Nephron progenitor cell (in vitro differentiated cells): ENCODE results near the gene ETV1.

Experiments used
- DNase-seq: peaks from one replicate; pipeline ENCODE4 v3.0.0; 2021
- H3K27ac Mint-ChIP-seq: 2 replicates; pipeline ENCODE4 v1.8.0; 2021; ENCODE audit warnings: mild to moderate bottlenecking, moderate library complexity, mixed read lengths
- H3K27me3 Mint-ChIP-seq: 2 replicates; pipeline ENCODE4 v1.8.0; 2021; ENCODE audit warnings: mild to moderate bottlenecking, low read depth, mixed read lengths; ENCODE audit not compliant: poor library complexity
- H3K36me3 Mint-ChIP-seq: 2 replicates; pipeline ENCODE4 v1.8.0; 2021; ENCODE audit warnings: low read depth, mixed read lengths
- H3K4me1 Mint-ChIP-seq: 2 replicates; pipeline ENCODE4 v1.8.0; 2021; ENCODE audit warnings: mixed read lengths
- H3K4me3 Mint-ChIP-seq: 2 replicates; pipeline ENCODE4 v1.8.0; 2021; ENCODE audit warnings: mild to moderate bottlenecking, moderate library complexity, mixed read lengths
- H3K9me3 Mint-ChIP-seq: 2 replicates; pipeline ENCODE4 v1.8.0; 2021; ENCODE audit warnings: mild to moderate bottlenecking, moderate library complexity, mixed read lengths
- TF ChIP-seq, protein P1 (sequence below): fragments of 200-600 bp; sonication (generic); IDR thresholded peaks from 2 replicates; pipeline ENCODE4 v1.5.0; 2021; ENCODE audit warnings: antibody characterized with exemption

ETV1 gene

DNA sequence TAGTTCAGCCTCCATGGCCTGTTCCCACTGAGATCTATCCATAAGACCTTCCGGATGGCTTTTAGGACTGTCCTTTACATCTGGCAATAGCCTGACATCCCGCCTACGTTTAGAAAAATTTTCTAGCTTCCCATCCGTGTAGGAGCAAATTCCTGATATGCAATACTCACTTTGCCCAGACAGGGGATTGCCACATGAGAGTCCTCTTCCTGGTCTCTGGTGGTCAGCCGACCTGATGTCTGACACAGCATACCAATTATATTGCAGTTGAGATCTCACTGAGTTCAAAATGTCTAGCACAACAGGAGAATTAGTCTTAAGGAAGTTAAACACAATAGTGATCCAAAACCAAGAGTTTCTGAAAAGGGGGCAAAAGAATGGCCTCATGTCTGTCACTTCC is 9.4 kb upstream of the ETV1 start:
- no peaks in the 10 kb centered on the region for H3K36me3 Mint-ChIP-seq
- H3K9me3 Mint-ChIP-seq, result no peaks in the 10 kb centered on the region
- no peaks in the 10 kb centered on the region for H3K4me1 Mint-ChIP-seq
- no peak overlapping the region for H3K4me3 Mint-ChIP-seq
- TF ChIP-seq, protein P1, sequence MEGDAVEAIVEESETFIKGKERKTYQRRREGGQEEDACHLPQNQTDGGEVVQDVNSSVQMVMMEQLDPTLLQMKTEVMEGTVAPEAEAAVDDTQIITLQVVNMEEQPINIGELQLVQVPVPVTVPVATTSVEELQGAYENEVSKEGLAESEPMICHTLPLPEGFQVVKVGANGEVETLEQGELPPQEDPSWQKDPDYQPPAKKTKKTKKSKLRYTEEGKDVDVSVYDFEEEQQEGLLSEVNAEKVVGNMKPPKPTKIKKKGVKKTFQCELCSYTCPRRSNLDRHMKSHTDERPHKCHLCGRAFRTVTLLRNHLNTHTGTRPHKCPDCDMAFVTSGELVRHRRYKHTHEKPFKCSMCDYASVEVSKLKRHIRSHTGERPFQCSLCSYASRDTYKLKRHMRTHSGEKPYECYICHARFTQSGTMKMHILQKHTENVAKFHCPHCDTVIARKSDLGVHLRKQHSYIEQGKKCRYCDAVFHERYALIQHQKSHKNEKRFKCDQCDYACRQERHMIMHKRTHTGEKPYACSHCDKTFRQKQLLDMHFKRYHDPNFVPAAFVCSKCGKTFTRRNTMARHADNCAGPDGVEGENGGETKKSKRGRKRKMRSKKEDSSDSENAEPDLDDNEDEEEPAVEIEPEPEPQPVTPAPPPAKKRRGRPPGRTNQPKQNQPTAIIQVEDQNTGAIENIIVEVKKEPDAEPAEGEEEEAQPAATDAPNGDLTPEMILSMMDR, result no peak
- no peak for DNase-seq
- peaks cover 3% of the 10 kb centered on the region for H3K27me3 Mint-ChIP-seq
- no peak overlapping the region for H3K27ac Mint-ChIP-seq

DNA sequence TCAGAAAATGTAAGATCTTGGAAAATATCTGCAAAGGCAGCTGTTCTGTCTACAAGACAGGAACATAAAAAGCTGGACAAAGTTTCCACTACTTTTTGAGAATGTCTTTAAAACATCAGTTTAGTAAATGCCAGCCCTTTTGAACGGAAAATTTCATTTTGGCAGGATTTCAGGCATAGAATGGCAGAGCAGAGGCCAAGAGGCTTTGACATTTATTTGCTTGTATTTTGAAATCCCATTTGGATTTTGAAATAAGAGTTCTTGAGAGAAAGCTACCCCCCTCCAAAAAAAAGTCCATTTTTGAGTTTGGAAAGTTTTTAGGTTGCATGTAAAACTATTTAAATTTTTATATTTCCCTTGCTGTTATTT is 3.1 kb upstream of the ETV1 start:
- TF ChIP-seq, protein P1, result no peak
- DNase-seq, result no peak
- no peaks in the 10 kb centered on the region for H3K36me3 Mint-ChIP-seq
- peaks cover 6% of the 10 kb centered on the region for H3K4me1 Mint-ChIP-seq
- no peak overlapping the region for H3K27ac Mint-ChIP-seq
- H3K4me3 Mint-ChIP-seq, result no peak overlapping the region
- no peaks in the 10 kb centered on the region for H3K9me3 Mint-ChIP-seq
- H3K27me3 Mint-ChIP-seq, result no peaks in the 10 kb centered on the region

DNA sequence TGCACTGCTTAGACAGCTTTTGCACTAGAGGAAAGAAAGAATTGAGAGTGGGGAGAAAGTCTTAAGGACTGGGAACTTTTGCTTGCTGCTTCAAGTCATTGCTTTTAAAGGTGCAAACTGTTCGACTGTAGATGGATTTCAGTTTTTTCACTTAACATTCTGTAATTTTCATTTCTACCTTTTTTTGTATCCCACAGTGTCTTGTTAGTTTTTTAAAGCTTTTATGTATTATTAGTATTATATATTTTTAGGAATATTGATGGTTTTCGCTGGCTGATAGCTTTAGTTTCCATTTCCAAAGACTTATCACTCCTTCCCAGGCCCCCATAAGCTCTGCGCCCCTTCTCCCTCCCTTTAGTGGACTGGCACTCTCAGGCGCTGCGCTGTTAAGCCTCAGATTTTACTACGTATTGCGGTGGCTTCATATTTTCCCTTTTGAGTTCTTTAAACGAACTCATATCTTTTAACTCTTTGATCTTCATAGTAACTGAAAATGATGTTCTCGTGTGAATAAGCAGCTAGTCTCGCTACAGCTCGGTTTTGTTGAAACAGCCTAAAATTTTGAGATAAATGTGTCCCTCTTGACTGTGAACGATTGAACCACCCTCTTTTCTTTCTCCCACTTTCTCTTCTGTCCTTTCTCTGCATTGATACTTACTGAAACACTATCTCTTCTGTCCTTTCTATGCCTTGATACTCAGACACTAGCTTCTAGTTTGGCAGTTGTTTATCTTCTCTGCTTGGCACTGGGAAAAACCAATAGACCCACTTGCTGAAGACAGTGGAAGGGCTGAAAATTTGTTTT is 2.5 kb upstream of the ETV1 start:
- TF ChIP-seq, protein P1, result no peak
- Mint-ChIP-seq H3K27ac (no peak overlapping the region), H3K27me3 (no peaks in the 10 kb centered on the region), H3K4me1 (peaks cover 6% of the 10 kb centered on the region), H3K9me3 (no peaks in the 10 kb centered on the region), H3K4me3 (no peak overlapping the region), H3K36me3 (no peaks in the 10 kb centered on the region)
- no peak for DNase-seq

DNA sequence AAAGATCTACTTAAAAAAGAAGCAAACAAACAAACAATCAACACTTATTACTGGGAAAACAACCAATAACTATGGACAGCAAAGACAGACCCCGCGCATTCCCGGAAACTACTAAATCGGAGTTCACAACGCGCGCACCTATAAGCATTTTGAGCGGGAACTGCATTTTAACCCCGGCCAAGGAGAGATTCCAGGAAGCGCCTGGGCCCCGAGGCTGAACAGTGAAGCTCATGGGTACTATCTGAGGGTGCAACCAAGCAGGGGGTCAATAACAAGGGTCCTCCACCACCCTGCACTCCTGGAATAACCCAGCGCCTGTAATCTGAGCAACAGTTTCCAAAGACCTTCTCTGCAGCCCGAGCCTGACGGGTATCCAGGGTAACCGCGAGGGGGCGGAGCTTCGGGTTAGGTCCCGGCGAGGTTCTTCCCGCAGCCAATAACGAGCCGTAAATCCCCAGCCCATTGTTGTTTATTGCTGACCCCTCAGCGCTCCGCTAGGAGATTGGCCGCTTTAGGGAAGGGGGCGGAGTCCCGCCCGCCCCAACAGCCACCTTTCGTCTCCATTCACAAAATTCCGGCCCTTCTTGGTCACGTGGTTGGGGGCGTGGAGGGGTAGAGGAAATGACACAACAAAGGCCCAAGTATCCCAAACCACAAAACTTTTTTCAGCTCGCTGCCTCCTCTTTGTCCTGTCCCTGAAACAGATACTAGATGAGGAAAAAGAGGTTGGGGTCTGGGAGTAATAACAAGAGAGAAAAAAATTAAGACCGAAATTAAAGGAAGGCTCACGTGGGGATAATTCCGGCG is 1.7 kb upstream of the ETV1 start:
- Mint-ChIP-seq H3K36me3 (no peaks in the 10 kb centered on the region), H3K27ac (no peak overlapping the region)

DNA sequence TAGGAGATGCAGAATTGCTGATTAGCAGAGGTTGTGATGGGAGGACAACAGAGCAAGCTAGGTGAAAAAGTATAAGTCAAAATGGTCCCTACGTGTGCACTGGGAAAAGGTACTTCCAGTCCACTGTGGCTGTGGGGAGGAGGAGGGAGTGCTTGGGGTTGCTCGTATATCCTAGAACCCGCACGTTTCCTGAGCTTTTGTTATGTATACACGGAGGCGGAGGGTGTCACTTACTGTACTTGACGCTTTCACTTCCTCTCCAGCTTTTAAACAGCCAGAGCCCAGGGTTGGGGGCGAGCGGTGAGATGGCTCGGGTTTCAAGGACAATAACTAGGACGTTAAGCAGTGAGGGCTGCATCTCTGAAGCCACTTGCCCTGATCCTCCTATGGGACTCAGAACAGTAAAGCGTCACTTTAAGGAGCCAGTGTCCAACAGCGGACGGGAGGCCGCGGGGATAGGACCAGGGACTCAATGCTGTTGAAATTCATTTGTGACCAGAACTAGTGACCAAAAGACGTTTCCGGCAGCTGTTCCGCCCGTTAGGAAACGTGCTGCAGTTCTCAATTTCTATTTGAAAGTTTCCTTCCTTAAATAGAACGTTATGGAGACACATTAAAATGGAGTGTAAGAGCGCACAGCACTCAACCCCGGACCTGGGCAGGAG is 985 bp upstream of the ETV1 start:
- TF ChIP-seq, protein P1, result no peak
- Mint-ChIP-seq H3K4me3 (no peak overlapping the region), H3K27ac (no peak overlapping the region), H3K4me1 (peaks cover 6% of the 10 kb centered on the region), H3K27me3 (no peaks in the 10 kb centered on the region), H3K9me3 (no peaks in the 10 kb centered on the region), H3K36me3 (no peaks in the 10 kb centered on the region)
- DNase-seq, result peak; percentile 65

More for the DNA sequence above, 1.7 kb upstream of the ETV1 start:
- DNase-seq, result peak; percentile 97
- H3K4me1 Mint-ChIP-seq, result peaks cover 6% of the 10 kb centered on the region
- no peaks in the 10 kb centered on the region for H3K9me3 Mint-ChIP-seq
- no peaks in the 10 kb centered on the region for H3K27me3 Mint-ChIP-seq
- TF ChIP-seq, protein P1, result no peak
- no peak overlapping the region for H3K4me3 Mint-ChIP-seq
